GM19467 (cell line): ENCODE results near the gene SFTPA2.
"Not testable (repeated sequence)": the region's sequence is repeated elsewhere in the genome, so short reads cannot be mapped to it uniquely, and the experiment has no call there.

ENCODE experiments used
- ATAC-seq: cut with Tn5 transposase; IDR thresholded peaks from one replicate; pipeline ENCODE4 v1.9.1; 2021; ENCODE audit warnings: mild to moderate bottlenecking, moderate library complexity; ENCODE audit not compliant: unreplicated experiment

Gene SFTPA2

DNA sequence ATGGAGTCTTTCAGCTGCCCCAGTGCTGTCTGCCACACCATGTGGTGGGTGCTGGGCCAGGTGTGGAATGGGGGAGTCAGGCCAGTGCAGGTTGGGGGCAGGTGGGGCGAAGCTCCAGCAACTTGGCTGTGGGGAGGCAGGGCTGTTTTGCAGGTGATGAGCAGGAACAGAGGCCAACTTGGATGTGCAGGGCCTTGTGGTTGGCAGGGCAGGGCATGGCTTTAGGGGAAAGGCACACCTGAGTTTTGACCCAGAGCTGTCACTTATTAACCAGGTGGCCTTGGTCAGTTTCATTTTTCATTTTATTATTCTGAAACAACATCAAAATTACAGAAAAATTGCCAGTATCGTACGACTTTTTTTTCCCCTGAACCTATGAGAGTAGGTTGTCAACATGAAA, 1.1 kb upstream of the SFTPA2 start:
- ATAC-seq: no peak

DNA sequence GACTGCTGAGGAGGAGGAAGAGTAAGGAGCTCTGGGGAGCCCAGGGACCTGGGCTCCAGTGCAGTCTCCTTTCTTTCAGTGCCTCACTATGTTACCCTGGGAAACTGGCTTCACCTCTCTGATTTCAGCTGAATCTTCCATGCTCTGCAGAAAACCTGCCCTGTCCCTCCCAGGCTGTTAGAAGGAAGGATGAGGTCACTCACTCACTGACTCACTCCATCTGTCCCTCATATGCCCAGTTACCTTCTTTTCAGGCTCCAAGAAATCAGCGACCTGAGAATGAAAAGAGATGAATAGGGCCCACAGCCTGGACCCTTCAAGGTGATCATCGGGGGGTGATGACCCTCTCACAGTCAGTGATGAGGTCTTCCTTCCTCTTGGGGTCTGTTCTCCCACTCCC, 481 bp downstream of the SFTPA2 start:
- no peak for ATAC-seq

DNA sequence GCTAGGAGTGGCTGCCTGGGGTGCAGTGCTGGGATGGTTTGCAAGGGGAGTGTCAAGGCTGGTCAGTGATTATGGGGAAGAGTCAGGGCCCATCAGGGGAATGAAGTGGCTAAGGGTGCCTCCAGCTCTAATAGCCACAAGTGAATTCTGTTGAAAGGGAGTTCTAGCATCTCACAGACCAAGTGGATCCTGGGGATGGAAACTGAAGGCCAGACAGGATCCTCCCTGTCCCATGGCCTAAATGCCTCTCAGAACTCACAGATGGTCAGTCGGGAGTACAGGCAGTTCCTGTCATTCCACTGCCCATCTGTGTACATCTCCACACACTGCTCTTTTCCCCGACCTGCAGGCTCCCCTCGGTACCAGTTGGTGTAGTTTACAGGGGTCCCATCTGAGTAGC, 3.2 kb downstream of the SFTPA2 start:
- ATAC-seq: not testable (repeated sequence)

DNA sequence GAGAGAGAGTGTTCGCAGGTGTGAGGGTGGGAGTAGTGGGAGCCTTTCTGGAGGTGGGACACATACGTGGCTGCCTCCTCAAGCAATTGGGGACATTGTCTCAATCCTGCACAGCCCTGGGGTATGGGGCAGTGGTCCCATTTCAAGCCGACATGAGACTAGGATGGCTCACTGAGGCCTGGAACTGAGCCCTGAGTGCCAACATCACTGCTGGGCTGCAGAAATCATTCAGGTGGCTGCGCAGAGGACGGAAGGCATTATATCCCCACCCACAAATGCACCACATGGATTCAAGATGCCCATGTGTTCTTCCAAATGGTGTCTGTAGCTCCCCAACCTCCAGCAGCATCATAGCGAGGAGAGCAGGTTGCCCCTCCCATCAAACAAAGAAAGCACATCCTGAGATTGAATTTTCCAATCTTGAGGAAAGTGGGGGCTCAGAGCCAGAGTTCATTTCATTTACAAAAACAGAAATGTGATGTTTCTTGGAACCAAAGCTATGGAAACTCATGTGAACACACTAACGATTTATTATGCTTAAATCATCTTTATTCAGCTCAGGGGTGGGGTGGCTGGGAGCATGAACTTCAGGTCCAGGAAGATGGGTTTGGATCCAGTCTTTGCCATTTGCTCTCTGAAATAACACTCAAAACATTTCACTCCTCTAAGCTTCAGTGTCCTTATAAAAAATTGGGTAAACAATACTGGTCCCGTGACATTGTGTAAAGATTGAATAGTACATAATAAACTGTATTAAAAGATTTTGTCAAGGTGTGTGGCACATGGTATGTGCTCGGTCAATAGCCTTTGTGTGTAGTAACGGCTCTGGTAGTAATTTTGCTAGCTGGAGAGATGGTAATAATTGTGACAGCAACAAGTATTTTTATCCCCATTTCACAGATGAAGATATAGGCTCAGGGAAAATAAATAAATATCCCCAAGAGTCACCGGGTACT, 4.6 kb downstream of the SFTPA2 start:
- no peak for ATAC-seq

DNA sequence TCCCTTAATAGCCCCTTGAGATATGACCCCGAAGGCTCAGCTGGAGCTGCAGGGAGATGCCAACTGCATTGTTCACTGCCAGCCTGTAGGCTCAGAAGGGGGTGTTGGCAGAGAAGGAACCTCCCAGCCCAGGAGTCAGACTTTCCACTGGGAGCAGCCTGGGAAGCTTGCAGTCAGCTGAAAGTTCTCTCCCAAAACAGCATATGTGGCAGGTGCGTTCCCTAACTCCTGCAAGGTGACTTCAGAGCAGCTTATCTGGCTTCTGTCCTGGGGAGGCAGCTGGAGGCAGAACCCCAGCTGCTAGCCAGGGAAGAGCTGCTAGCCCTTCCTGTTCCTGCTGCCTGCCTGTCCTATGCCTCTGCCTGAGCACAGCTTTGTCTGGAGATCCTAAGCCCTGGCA, 8.1 kb downstream of the SFTPA2 start:
- ATAC-seq: no peak

DNA sequence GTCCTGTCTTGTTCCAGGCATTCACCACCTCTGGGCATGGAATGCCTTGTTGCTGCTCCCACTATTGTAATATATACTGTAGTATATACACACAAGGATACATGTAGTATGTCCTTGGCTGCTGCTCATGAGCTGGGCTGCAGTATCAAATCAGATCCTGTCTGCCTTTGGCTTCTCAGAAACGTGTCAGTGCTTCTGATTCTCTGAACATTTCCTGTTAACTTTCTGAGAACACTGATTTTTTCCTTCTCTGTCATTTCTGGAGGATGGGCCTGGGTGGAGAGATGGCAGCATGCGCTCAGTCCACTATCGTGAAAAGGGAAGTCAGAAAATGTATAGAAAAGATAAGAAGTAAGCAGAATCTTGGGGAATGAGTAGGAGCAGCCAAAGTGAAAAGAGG, 12.2 kb downstream of the SFTPA2 start:
- no peak for ATAC-seq

DNA sequence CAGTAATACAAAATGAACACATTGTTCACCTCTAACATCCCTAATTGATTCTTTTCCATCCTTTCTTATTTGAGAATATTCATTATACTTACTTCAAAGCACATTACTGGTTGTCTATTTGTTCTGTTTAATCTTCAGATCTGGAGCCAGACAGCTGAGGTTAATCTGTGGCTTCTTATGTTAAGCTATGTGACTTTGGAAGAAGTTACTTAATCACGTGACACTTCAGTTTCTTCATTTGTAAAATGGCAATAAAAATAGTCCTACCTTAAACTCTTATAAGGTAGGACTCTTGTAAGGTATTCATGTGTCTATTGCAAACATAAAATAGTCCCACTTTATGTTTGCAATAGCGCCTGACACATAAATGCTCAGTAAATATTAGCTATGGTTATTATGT, 13.1 kb downstream of the SFTPA2 start:
- not testable (repeated sequence) for ATAC-seq

DNA sequence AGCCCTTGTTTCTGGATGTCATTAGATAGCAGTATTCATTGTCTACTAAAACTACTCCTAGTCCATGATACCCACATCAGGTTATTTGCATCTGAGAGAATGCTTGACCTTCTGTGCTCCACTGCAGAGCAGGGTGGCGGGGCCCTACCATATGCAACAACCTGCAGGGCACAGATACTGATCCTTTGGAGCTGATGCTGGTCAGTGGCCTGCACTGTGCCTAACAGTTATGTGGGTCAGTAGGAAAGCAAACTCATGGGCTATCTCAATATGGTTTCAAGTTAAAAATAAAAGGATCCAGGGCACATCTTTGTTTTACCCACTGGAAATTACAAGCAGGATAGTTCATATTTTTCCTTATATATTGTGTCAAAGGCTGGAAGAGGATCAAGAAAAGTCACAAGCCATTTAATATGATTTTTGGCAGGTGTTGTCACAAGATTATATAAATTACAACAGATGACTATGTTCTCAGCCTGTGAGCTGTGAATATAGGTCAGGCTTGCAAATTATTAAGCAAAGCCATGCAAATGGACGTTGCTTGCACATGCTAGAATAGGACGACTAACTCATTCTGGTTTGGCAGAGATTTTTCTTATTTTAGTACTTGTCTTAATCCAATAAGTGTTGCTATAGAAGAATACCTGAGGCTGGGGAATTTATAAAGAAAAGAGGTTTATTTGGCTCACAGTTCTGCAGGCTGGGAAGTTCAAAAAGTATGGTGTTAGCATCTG, 15.1 kb downstream of the SFTPA2 start:
- ATAC-seq: not testable (repeated sequence)

DNA sequence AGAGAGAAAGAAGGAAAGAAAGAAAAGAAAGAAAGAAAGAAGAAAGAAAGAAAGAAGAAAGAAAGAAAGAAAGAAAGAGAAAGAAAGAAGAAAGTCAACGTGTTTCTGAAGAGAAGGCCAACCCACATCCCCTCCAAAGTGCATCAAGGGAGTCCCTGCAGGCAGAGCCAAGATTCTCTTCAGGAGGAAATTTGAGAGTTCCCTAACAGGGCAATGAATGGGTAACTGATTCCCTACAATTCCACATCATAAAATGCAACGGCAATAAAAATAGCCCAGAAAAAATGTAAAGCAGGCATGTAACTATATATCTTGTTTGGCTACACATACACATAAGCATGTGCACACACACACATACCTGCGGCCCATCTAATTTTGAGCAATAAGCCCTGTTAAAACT, 15.8 kb downstream of the SFTPA2 start:
- ATAC-seq: not testable (repeated sequence)

DNA sequence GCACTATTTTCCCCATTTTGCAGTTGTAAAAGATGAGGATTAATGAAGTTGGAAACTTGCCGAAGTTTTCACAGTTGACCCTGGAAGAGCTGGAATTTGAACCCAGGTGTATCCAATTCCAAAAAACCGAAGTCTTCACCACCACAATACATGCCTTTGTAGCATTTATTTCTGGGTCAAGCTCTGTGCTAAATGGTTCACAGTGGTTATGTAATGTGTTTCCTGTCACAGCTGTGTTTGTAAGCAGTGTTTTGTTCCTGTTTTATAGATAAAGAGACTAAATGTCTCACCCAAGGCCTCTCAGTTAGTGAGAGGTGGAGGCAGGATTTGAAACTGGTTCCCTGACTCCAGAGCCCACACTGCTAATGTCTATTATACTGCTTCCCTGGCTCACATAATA, 17.6 kb downstream of the SFTPA2 start:
- ATAC-seq: no peak

DNA sequence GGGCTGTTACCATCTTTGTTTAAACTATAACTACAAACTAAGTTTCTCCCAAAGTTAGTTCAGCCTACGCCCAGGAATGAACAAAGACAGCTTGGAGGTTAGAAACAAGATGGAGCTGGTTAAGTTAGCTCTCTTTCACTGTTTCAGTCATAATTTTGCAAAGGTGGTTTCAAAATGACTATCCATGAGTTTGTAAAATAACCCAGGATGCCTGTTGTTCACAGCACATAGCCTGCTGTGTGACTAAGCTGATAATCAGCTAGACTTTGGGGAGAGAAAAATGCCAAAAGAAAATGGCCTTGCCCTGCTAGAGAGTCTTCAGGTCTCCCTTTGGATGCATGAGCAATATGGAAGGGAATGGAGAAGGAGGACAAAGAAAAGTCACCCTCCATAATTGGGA, 19.3 kb downstream of the SFTPA2 start:
- peak; percentile 68 for ATAC-seq

DNA sequence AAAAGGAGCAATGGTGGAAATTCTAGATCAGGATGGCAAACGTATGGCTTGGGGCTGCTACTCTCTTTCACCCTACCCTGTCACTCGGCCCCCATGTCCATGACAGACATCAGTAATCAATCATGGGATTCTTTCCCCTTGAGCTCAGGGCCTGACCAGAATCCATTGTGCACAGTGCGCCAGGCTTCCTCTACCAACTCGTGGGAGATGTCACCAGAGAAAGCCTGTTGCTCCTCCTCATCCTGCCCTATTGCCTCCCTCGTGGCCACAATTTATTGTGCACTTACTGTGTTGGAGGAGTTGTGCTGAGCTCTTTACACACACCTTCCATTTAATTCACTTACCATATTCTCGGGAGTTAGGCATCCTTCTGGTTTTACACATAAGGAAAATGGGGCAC, 21.9 kb downstream of the SFTPA2 start:
- not testable (repeated sequence) for ATAC-seq

DNA sequence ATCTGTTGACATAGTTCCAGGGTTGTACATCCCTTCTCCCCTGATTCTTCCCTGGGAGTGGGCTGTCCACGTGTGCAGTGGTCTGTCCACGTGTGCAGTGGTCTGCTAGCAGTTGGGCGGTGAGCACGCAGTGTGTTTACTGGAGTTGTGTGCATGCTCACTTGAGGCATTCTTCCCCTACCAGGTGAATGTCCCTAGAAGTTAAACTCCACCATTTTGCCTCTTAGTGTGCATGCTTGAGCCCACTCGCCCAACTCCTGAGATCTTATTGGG, 26.4 kb downstream of the SFTPA2 start:
- ATAC-seq: not testable (repeated sequence)

DNA sequence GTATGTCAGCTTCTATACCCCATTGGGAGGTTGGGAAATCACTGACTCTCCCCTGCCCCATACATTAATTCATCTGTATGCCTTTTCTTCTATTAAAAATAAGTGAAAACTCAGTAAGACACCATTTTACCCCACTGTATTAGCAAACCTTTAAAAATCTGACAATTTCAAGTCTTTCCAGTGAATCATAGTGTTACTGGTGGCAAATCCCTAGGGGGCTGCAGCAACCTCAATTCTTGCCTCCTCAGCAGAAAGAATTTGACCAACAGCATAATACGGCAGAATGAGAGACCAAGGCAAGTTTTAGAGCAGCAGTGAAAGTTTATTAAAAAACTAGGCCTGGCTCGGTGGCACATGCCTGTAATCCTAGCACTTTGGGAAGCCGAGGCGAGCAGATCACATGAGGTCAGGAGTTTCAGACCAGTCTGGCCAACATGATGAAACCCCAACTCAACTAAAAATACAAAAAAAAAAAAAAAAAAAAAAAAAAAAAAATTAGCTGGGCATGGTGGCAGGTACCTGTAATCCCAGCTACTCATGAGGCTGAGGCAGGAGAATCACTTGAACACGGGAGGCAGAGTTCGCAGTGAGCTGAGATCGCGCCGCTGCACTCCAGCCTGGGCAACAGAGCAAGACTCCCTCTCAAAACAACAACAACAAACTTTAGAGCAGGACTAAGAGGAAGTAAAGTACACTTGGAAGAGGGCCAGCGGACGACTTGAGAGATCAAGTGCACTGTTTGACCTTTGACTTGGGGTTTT, 26.9 kb downstream of the SFTPA2 start:
- ATAC-seq: not testable (repeated sequence)

DNA sequence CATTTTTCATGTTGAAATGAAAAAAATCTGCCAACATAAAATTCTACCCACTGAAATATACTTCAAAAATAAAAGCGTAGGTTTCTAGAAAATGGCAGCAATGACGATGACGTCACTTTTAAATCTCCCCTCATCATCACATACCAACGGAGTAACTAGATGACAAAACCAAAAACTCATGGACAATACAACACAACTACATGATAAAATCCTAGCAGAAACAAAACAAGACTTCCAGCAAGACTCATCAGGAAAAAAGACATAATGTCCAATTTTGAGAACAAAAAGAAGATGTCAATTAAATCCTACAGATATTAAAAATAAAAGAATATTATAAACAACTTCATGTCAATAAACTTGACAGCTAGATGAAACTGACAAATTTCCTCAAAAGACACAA, 31.9 kb downstream of the SFTPA2 start:
- ATAC-seq: not testable (repeated sequence)

DNA sequence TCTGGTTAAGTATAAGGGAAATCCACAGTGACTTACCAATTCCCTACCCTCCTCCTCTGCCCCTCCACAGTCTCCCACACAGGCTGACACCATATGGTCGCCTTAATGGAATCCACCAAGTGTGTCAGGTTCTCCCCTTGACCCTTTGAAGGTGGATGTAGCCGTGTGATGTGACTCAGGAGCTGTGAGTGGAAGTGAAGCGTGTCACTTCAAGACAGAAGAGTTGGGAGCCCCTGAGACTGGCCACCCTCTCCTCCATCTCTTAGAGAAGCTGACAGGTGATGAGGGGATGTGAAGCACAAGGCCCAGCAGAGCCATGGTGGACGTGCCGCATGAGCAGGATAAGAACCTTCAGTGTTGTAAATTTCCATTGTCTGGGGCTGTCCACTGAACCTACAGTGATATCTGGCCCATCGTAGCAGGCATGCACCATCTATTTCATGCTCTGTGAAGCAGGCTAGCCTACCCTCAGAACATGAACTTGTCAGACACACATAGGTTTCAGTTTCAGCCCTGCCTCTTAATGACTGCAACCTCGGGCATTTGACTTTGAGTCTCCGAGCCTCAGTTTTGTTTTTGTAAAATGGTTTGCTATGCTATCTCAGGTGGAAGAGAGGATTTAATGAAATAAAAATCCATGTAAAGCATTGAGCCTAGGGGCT, 35.0 kb downstream of the SFTPA2 start:
- ATAC-seq: peak; percentile 88

DNA sequence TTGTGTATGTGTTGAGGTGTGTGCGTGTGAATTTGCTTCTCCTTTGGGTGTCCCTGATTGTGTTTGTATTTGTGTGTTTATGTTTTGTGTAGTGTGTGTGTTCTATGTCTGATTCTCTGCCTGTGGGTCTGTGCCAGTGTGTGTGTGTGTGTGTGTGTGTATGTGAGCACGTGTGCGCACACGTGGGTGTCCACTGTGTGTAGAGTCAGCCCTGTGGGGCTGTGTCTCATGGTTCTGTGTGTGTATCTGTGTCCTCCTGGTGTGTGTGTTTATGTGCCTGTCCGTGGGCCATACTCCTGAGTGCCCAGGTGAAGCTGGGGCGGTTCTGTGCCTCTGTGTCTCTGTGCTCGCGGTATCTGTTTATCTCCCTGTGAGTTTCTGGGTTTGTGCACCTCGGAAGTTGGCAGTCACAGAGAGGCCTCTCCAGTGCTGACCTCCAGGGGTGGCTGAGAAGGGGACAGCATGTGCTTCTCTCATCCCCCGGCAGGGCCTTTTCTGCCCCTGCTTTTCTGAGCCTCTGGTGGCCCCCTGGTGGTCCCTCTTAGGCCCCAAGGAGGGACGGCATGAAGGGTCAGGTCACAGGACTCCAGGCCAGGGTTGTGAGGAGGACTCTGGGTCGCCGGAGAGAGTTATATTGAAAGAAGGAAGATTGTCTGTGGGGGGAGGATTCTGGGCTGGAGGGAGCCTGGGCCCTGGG, 36.9 kb downstream of the SFTPA2 start:
- not testable (repeated sequence) for ATAC-seq

DNA sequence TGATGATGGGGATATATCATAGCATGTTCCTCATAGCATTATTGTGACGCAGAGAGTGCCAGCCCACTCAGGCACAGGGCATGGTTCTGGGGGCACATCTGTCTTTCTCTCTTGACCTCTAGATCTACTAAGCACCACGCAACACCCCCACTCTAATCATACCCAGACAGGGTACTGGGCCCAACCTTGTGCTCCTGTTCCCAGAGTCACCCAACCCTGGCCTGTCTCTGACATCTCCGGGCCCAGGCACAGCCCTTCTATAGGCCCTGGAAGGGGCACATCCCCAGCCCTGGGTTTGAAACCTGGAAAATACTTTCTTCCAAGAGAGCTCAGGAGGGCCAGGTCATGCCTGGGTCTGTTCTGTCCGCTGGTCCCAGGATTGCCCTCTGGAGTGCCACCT, 37.7 kb downstream of the SFTPA2 start:
- ATAC-seq: not testable (repeated sequence)

DNA sequence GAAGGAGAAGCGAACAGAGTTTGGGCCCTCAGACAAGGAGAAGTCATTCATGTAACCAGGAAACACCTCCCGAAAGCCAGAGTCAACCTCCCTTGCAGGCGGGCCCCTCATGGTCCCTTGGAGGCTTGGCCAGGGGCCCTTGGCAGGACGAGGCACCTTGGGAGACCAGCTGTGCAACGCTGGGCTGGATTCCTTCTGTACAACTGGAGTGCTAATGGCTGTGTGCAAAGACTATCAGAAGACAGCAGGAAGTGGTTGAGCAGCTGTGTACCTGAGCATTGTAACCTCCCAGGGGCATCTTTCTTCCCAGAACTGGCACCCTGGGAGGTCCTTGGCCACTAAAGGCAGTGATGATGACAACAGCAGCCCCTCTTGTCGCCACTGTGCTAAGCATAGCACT, 38.5 kb downstream of the SFTPA2 start:
- ATAC-seq: not testable (repeated sequence)

DNA sequence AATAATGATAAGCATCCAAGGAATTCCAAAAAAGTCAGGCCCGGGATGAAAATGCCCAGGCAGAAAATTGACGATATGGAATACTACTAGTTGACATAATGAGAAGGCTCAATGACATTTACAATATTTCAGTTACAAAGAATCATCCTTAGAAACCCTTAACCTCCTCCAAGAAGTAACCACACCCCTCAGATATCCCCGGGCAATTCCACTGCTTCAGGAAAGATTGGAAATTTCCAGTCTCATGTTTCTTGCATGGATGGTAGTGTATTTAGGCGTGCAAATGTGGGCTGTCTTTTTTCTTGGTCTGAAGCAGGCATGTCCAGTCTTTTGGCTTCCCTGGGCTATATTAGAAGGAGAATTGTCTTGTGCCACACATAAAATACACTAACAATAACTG, 42.6 kb downstream of the SFTPA2 start:
- ATAC-seq: not testable (repeated sequence)
